B cell (primary cell): Measurements from ENCODE around the gene PPTC7.

Experiments
- CTCF ChIP-seq: fragments of 200-600 bp; IDR thresholded peaks from one replicate; pipeline ENCODE4 v1.8.0; 2022; ENCODE audit warnings: antibody characterized with exemption, mild to moderate bottlenecking
- EZH2 ChIP-seq: IDR thresholded peaks from 2 replicates; pipeline ENCODE4 v1.6.1; 2012; ENCODE audit warnings: borderline replicate concordance, low read depth, mild to moderate bottlenecking, moderate library complexity, low read length; ENCODE audit not compliant: insufficient read depth, poor library complexity, severe bottlenecking

- TF ChIP-seq CTCF = no peak
- TF ChIP-seq EZH2 = no peak
These were observed 43.1 kb downstream of the PPTC7 start for GRCh38 chr12:110540048-110540447.
